HG02981 (cell line): ENCODE data around the gene DPP6.

Experiments used
- ATAC-seq: cut with Tn5 transposase; IDR thresholded peaks from one replicate; pipeline ENCODE4 v1.9.1; 2021; ENCODE audit warnings: mild to moderate bottlenecking, moderate library complexity; ENCODE audit not compliant: unreplicated experiment

Gene DPP6

GRCh38 chr7:154746571-154747360 lies 694.6 kb downstream of the DPP6 start:
- ATAC-seq, result no peak

GRCh38 chr7:154748089-154748786 lies 696.0 kb downstream of the DPP6 start:
- ATAC-seq, result no peak

GRCh38 chr7:154750353-154750801 lies 698.2 kb downstream of the DPP6 start:
- ATAC-seq, result no peak

GRCh38 chr7:154753226-154753625 lies 701.0 kb downstream of the DPP6 start:
- ATAC-seq, result no peak

- ATAC-seq, result no peak
Observed at GRCh38 chr7:154757756-154758155, 705.6 kb downstream of the DPP6 start.

GRCh38 chr7:154759989-154760388 lies 707.8 kb downstream of the DPP6 start:
- no peak for ATAC-seq

- no peak for ATAC-seq
Observed at GRCh38 chr7:154765118-154765517, 712.9 kb downstream of the DPP6 start.

- no peak for ATAC-seq
Observed at GRCh38 chr7:154767142-154767541, 714.9 kb downstream of the DPP6 start.

- ATAC-seq, result no peak
Observed at GRCh38 chr7:154767821-154768415, 715.7 kb downstream of the DPP6 start.

GRCh38 chr7:154769001-154769400 lies 716.8 kb downstream of the DPP6 start:
- ATAC-seq, result no peak

GRCh38 chr7:154769527-154769926 lies 717.3 kb downstream of the DPP6 start:
- ATAC-seq, result no peak

GRCh38 chr7:154770361-154770760 lies 718.2 kb downstream of the DPP6 start:
- no peak for ATAC-seq

- no peak for ATAC-seq
Observed at GRCh38 chr7:154770962-154771361, 718.8 kb downstream of the DPP6 start.

- no peak for ATAC-seq
Observed at GRCh38 chr7:154774303-154774969, 722.2 kb downstream of the DPP6 start.

GRCh38 chr7:154775681-154776080 lies 723.5 kb downstream of the DPP6 start:
- ATAC-seq, result no peak

GRCh38 chr7:154776350-154776749 lies 724.2 kb downstream of the DPP6 start:
- no peak for ATAC-seq

GRCh38 chr7:154777023-154777422 lies 724.8 kb downstream of the DPP6 start:
- no peak for ATAC-seq

- no peak for ATAC-seq
Observed at GRCh38 chr7:154777489-154777888, 725.3 kb downstream of the DPP6 start.

GRCh38 chr7:154777908-154778307 lies 725.7 kb downstream of the DPP6 start:
- no peak for ATAC-seq

- no peak for ATAC-seq
Observed at GRCh38 chr7:154781369-154782303, 729.4 kb downstream of the DPP6 start.
